ENCODE data around the gene RFNG.

RFNG gene

DNA sequence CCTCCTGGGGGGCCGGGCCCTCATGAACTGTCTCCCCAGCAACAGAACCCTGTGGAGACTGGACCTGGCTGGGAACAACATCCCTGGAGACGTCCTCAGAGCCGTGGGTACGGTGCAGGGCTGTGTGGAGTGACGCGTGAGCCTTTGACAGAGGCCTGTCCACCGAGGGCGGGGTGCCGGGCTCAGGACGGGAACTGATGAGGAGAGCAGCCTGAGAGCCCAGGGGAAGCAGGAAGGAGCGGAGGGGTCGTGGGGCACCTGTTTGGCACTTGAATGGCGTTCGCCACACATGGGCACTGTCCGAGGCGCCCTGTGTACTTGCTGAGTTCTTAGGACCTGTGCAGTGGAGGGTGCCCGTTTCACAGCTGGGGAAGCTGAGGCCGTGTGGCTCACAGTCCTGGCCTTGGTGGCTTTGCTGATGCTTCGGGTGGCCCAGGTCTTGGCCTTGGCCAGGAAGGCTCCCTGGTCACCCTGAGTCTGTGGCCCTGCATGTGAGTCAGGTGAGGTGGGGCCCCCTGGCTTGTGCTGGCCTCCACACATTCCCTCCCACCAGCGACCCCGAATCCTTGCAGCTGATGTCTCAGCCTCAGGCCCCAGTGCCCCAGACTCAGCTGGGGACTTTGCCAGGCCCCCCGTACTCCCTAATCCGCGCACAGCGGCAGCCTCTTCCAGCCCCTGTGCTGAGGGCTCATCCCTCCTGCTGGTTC, 26.1 kb downstream of the RFNG start:
- DNase-seq (ENCODE audit: low spot score), result no peak

DNA sequence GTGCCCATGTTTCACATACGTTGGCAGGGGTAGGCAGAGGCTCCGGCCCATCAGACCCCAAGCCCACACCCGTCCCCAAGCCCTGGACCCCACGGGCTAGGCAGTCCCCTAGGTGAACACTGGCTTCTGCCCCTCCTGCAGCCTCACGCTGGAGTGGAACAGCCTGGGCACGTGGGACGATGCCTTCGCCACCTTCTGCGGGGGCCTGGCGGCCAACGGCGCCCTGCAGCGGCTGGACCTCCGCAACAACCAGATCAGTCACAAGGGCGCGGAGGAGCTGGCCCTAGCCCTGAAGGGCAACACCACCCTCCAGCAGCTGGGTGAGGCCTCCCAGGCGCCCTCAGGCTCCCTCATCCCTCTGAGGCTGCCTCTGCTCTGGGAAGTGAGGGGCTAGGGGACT, 26.8 kb downstream of the RFNG start:
- DNase-seq (ENCODE audit: low spot score), result no peak

DNA sequence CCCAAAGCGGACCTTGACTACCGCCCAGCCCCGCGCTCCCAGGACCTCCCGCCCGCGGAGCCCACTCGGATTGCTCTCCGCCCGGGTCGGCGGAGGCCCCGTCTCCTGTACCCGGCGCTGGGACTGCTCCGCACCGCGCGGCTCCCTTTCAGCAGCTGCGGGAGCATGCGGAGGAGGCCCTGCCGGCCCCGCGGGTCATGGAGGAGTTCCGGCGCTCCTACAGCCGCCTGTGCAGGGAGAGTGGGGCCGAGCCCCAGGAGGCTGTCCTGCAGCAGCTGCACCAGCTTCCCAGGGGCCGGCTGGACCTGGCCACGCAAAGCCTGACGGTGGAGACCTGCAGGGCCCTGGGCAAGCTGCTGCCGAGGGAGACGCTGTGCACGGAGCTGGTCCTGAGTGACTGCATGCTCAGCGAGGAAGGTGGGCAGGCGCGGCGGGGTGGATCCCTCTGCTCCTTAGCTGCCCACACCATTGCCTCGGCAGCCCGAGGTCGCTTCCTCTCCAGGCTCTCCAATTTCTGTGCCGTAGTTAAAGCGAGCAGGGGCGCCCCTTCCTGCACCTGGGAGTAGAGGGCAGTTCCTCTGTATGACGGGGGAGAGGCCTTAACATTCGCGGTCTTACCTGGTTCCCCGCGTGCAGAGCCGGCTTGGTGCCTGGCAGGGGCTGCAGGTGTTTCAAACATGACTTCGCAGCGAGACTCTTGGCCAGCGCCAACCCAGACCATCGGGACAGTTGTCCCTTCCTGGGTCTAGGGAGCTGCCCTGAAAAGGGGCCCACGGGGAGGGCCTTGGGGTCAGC, 28.0 kb downstream of the RFNG start:
- DNase-seq (ENCODE audit: low spot score), result no peak

DNA sequence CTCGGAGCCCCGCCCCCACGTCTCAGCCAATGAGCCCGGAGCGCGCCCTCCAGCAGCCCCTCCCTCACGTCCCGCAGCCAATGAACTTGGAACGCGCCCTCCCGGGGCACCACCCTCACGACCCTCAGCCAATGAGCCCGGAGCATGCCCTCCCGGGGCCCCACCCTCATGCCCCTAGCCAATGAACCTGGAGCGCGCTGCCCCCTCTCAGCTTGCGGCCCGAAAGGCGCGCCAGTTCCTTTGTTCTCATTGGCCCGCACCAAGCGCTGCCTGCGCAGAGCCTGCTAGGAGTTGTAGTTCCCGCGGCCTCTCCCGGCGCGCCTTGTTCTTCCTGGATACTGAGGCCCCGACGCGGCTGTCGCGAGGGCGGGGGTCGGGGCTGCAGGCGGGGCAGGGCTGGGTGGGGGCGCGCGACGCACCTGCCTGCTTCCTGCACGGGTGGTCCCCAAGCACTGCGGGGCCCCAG, 28.6 kb downstream of the RFNG start, which contains the start of gene LRRC45:
TSS of gene LRRC45 (plus strand) at position 325 of the 466 bp plus-strand sequence. CDS start 339 bp downstream, outside the sequence.
- peak; percentile 100 for DNase-seq (ENCODE audit: low spot score)

DNA sequence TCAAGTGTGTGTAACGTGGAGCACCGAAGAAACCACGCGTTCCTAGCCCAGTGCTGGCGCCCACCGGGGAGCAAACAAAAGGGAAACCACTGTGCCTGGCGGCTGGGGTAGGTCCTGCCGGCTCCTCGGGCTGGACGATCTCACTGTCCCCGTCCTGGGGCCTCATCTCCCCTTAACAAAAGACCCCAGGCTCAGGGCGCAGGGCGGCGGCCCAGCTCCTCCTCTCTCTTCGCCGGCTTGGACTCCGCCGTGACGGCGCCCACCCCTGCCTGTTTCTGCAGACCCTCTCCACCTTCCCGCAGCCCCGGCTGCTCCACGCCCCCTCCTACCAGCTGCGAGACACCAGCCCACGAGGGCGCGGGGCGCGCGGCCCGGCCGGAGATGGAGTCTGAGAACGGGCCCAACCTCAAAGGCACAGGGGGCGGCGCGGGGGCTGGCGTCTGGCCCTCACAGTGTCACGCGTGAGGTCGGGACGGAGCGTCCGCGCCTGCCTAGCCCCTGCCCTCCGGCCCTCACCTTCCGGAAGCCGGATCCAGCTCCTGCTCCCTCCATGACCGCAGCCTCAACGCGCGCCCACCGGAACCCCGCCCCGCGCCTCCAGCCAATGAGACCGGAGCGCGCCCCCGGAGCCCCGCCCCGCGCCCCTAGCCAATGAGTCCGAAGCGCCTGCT, 29.2 kb downstream of the RFNG start, which contains the start of gene CENPX:
TSS of gene CENPX (minus strand) at position 569 of the 671 bp plus-strand sequence. CDS start at position 552, 17 bp downstream.
- no peak for DNase-seq (ENCODE audit: low spot score)

DNA sequence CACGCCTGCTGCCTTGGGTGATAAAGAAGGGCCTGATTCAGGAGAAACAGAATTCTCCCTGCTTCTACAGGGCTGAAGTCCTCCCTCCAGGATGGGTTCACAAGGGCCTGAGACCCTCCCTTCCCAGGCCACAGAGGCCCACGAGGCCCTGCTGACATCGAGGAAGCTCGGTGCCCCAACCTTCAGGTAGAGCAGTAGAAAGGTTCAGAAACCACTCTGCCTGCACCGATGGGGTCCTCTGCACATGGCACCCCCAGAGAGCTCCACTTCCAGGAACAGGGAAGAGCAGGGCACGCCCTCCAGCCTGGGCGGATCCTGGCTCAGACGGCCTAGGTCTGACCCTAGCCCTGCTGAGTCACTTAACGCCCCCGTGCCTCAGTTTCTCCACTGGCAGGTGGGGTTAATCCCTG, 29.7 kb downstream of the RFNG start:
- no peak for DNase-seq (ENCODE audit: low spot score)

DNA sequence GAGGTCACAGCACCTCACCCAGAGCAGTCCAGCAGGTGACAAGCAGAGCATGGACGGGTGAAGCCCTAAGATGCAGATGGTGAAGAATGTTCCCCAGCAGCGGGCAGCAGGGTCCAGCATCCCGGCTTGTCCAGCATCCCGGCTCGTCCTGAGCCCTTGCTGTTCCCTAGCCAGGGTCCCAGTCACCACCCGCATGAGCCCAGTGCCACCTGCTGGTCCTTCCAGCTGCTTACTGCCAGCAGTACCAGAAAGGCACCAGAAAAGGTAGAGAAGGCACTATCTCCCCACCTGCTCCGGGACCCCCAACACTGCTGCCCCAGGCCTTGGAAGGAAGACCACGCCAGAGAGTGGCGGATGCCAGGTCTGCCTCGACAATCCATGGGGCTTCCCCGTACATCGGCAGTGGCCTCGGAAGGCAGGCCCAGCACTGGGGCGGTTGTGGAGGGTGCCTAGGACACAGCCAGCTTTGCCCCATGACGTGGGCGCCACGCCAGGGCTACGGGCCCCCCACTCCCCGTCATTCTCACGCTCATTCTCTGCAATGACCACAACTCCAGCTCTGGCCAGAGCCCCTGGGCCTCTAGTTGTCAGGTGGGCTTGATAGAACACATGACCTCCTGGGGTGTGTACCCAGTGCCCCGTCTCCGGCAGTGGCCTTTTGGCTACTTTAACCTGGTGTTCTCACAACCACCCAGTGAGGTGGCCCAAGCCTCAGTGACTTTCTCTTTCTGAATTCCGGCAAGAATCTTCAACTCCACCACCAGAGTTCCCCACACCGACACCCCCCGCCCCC, 30.3 kb downstream of the RFNG start:
- no peak for DNase-seq (ENCODE audit: low spot score)

DNA sequence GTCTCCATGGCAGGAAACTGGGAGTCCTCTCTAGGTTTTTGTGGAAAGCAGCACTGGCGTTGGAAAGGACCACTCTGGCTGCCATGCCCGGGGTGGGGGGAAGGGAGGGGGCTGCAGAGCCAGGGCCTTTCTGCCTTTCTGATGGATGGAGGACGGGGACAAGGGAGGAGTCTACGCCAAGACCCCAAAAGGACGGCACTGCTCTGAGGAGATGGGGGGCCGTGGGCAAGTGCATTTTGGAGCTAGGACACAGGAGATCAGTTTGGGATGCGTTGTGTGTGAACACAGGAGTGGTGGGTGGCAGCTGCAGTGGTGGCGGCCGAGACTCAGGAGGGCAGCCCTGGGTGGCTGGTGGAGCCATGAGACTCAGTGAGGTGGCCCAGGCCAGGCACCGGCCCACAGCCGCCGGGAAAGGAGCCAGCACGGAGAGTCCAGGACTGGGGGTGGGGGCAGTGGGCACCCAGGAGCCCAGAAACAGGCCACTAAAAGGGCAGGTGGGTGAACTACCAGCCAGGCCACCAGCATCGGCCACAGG, 31.0 kb downstream of the RFNG start:
- no peak for DNase-seq (ENCODE audit: low spot score)

DNA sequence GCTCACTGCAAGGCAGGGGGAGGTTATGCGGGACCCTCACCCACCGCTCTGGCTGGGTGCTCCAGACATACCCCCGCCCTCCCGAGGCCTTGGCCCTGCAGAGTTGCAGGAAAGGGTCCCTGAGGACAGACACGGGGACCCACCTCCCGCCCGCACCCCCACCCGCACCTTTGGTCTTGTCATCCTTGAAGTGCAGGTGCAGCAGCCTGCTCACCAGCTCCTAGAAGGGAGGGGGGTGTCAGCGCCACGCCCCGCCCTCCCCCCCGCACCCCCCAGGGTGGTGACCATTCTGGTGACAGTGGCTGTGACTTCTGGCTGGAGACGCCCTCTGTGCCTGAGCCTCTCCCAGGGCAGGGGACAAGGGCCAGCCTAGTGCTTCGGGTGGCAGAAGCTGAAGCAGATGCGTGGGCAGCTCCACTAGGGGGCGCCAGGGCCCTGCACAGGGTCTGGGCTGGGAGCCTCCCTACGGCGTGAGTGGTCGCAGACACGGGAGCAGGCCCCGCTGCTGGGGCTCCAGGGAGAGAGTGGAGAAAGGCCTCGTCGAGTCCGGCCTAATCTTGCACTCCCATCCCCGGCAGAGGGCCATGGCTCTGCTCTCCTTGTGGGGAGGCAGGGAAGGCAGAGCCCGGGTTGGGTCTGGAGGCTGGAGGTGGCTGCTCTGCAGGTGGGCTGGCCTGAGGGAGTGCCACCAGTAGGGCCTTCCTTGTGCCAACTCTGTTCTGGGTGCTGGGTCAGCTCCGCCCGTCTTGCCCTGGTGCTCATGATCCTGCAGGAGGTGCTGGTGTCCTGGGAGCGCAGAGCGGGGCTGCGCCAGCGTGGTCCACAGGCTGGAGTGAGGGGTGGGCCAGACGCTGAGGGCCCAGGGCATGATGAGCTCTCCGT, 31.7 kb downstream of the RFNG start:
- DNase-seq (ENCODE audit: low spot score), result no peak

DNA sequence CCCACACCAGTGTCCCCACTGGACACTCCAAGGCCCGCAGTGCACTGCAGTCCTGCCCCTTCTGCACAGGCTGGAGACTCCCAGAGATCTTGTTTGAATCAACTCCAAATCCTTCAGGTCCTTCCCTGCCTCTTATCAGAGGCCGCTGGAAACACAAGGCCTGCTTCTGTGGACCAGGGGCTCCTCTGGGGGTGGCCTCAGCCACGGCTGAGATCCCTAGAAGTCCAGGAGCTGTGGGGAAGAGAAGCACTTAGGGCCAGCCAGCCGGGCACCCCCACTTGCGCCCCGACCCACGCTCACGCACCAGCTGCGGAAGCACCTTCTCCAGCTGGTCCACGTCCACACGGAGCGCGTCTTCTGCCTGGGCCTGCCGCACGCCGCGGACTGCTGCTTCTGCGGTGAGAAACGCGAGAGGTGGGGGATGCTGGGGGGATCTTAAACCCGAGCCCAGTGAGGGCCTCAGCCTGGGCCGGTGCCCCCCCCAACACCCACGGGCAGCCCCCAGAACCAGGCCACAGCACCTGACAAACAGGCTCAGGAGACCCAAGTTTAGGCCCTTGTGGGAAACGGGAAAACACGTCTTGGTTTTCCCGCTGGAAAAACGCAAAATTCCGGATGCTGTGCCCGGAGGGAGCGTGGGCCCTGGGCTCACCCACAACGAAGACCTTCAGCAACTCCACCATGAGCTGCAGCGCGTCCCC, 32.5 kb downstream of the RFNG start:
- no peak for DNase-seq (ENCODE audit: low spot score)

DNA sequence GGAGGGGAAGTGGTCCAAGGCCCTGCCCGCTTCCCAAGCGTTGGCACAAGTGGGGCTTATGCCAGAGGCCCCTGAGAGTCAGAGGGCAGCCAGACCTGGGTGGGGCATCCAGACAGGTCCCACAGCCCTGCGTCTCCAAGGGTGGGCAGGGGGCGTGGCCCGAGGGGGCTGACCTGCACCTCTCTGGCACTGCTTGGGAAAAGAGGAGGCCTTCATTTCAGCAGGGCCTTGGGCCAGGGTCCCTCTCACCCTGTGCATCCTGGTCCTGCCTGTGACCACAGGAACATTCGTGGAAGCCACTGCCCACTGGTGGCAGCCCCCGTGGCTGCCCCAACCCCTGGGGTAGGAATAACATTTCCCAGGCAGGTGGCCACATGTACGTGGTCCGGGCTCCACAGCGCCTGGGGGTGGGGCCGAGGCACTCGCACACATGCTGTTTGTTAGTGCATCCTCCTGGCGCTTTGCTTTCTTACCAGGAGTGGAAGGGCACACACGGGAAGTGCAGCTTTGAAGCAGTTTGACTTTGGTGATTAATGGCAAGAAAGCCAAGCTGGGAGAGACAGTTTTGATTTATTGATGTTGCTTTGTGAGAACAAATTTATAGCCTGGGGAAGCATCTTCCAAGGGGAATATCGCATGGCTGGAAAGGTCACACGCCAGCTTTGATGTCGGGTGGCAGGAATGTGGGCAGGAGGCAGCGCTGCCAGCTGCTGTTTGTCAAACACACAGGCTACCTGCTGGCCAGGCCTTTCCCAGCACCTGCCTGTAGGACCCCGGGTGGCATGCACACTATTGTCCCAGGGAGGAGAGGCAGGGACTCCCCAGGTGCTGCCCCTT, 33.2 kb downstream of the RFNG start:
- no peak for DNase-seq (ENCODE audit: low spot score)

DNA sequence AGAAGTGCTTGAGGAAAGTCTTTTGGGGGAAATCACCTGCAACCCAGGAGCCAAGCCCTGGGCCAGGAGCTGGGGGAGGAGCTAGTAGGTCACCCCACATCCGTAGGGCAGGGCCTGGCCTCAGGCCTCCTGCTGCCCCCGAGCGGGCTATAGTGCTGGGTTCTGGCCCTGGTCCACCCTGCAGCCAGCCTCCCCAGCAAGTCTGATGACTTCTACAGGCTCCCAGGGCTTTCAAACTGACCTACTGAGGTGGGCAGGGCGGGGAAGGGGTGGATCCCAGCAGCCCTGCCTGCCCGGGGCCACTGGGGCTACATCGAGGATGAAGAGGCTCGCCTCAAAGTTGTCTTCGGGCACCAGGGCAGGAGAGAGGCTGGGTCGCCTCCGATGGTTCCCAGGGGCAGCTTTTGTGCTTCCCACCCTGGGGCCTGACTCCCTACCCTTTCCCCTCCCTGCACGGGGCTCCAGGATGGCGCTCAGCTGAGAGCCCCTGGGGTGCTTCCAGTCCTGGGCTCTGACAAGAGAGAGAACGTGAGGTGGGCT, 33.9 kb downstream of the RFNG start:
- DNase-seq (ENCODE audit: low spot score), result no peak

DNA sequence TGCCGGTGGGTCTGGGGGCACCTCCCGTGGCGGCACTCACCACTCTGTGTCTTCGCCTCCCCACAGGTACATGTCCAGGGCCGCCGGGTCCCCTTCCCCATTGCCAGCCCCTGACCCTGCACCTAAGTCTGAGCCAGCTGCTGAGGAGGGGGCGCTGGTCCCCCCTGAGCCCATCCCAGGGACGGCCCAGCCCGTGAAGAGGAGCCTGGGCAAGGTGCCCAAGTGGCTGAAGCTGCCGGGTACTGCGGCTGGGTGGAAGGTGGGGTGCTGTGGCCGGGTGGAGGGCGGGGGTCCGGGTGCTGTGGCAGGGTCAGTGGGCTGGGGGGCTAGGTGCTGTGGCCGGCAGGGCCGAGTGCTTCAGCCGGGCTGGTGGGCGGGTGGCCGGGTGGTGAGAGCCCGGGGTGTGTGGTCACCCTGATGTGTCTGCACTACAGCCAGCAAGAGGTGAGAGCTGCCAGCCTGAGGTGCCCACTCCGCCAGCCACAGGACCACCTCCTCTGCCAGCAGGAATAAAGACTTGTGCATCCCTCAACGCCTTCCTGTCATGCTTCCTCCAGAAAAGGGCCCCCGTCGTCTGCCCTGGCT, 34.6 kb downstream of the RFNG start:
- DNase-seq (ENCODE audit: low spot score), result no peak

DNA sequence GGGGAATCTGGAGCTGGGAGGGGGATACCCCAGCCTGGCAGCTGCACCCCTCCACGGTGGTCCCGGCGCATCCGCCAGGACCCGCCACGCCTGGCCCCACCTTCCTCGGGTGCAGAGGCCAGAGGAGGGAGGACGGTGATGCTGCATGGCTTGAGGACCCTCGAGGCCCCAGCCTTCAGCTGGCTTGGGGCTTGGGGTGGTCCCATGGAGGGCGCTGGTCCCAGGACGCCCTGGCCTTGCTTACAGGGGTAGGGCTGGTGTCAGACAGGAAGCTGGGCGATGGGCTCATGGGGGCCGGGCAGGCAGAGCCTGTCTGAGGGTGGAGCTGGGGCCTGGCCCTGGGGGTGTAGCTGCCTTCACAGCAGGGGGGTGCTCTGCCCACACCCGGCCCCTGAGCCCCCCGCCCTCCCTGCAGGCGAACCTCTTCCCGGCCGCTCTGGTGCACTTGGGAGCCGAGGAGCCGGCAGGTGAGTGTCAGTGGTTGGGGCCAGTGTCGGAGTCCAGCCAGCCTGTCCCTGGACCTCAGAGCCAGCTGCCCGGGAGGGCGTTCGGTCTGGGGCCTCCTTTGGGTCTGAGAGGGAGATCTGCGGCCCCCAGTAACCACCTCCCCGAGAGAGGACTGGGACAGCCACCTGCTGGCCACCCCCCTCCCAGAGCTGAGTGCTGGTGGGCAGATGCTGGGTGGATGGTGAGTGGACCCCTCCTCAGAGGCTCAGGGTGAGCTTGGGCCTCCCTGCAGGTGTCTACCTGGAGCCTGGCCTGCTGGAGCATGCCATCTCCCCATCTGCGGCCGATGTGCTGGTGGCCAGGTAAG, 35.3 kb downstream of the RFNG start:
- no peak for DNase-seq (ENCODE audit: low spot score)

DNA sequence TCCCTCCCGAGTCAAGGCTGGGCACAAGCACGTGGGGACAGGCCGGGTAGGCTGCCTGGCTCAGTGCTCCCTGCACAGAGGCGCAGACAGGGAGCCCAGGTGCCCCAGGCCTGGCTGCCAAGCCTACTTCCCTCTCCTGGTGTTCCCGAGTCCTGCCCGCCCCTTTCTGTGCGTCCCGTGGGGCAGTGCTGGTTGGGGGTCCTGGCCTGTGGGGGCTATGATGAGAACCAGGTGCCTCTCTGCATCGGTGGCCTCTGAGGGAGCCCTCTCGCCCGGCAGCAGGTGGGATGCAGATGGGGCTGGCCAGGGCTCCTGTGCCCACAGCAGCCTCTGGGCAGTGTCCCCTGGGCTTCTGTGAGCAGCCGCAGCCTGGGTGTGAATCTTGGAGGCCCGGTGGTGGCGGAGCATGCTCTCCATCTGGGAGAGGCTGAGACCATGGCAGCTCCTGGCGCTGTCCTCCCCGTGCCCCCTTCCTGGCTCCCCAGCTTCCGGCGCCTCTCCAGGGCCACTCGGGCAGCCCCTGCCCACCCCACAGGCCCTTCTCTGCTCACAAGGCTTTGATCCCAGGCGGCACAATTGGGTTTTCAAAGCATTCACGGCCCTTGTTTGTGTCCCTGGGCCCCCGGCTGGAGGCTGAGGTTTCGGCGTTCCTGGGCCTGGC, 36.2 kb downstream of the RFNG start:
- DNase-seq (ENCODE audit: low spot score), result no peak

DNA sequence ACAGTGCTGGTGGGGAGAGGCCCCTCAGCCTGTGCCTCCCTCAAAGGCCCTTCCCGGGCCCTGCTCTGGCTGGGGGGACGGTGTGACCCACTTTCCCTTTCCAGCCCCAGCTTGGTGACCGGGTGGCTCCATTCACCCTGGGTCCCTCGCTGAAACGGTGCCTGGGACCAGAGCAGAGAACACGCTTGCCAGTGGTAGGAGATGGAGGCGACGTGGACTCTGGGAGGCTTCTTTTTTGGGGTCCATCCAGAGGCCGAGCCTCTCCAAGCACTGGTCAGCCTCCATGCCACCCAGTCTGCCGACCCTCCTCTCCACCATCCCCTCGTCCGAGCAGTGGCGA, 36.7 kb downstream of the RFNG start:
- DNase-seq (ENCODE audit: low spot score), result no peak

DNA sequence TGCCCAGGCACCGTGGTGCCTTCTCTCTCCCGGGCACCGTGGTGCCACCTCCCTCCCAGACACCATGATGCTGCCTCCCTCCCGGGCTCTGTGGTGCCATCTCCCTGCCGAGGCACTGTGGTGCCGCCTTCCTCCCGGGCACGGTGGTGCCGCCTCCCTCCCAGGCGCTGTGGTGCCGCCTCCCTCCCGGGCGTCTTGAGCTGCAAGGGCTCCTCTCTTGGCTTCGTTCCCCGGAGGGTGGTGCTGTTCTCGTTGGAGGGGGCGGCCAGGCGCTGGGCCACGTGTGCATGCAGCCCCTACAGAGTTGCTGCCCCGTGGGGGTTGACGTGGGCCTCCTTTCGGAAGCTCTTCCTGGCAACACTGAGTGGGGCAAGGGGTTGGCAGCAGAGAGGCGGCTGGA, 37.2 kb downstream of the RFNG start:
- no peak for DNase-seq (ENCODE audit: low spot score)
